H1 (cell line): ENCODE data around the gene IGFBP4. TPM values are rescaled to one million over a fixed set of nuclear protein-coding genes. Genes with fewer than 3 reads are reported as not detected.

Experiments
- CTCF ChIA-PET: fragments of 300-600 bp; sonication (Branson Sonifier 250); formaldehyde crosslinking; loops from one replicate; lab custom pipeline; 2021; ENCODE audit not compliant: partially characterized antibody; lab: Charles Lee
- POLR2A ChIA-PET: fragments of 300-600 bp; sonication (Branson Sonifier 250); formaldehyde crosslinking; loops from one replicate; lab custom pipeline; 2021; ENCODE audit warnings: inconsistent platforms; ENCODE audit not compliant: partially characterized antibody; lab: Charles Lee
- DNase-seq, 2 experiments: peaks; one replicate each; pipeline versions ENCODE4 v3.0.0 to v3.0.0-alpha.2; 2010 to 2022; ENCODE audit warnings: low spot score in 2 of 2, low read depth in 1 of 2, mixed read lengths in 1 of 2
- FAIRE-seq: peaks from 2 replicates; lab custom pipeline; 2011; peaks lifted over from hg19 to GRCh38; lab: Jason Lieb, UNC
- H2AFZ ChIP-seq: 2 replicates; pipeline ENCODE4 v1.8.1; 2012; ENCODE audit warnings: low read length, inconsistent platforms
- H2AK5ac ChIP-seq: 2 replicates; pipeline ENCODE4 v1.6.1; 2013; ENCODE audit warnings: low read depth, low read length
- H2BK120ac ChIP-seq: replicated peaks from 2 replicates; pipeline ENCODE3; 2013; ENCODE audit warnings: low read depth, low read length, inconsistent platforms
- H2BK12ac ChIP-seq: 2 replicates; pipeline ENCODE4 v1.6.1; 2013; ENCODE audit warnings: low read depth, low read length
- H2BK15ac ChIP-seq: 2 replicates; pipeline ENCODE4 v1.6.1; 2013; ENCODE audit warnings: low read length
- H2BK20ac ChIP-seq: 2 replicates; pipeline ENCODE4 v1.6.1; 2013; ENCODE audit warnings: low read length
- H2BK5ac ChIP-seq: 2 replicates; pipeline ENCODE4 v1.6.1; 2013; ENCODE audit warnings: low read depth, low read length
- H3K14ac ChIP-seq: 2 replicates; pipeline ENCODE4 v1.6.1; 2013; ENCODE audit warnings: inconsistent platforms; ENCODE audit not compliant: insufficient read length
- H3K18ac ChIP-seq: 2 replicates; pipeline ENCODE4 v1.6.1; 2013; ENCODE audit warnings: low read length; ENCODE audit errors: extremely low read depth
- H3K23ac ChIP-seq: 2 replicates; pipeline ENCODE4 v1.6.1; 2013; ENCODE audit warnings: inconsistent platforms; ENCODE audit not compliant: insufficient read length
- H3K23me2 ChIP-seq: 2 replicates; pipeline ENCODE4 v1.6.1; 2013; ENCODE audit warnings: low read depth, low read length
- H3K27ac ChIP-seq: 2 replicates; pipeline ENCODE4 v1.6.1; 2011; ENCODE audit warnings: low read depth, low read length, inconsistent platforms
- H3K27me3 ChIP-seq, 4 experiments: replicated peaks in 1 of 4; 1 replicate in 1 of 4; 2 replicates in 3 of 4; pipeline versions ENCODE4 v1.6.1 to v1.8.1; 2011 to 2013; ENCODE audit warnings: low read length in 3 of 4, mild to moderate bottlenecking in 3 of 4, inconsistent platforms in 2 of 4, mixed read lengths in 2 of 4, moderate library complexity in 1 of 4; ENCODE audit not compliant: control insufficient read depth in 3 of 4, insufficient read depth in 3 of 4; ENCODE audit errors: extremely low read depth in 1 of 4
- H3K36me3 ChIP-seq, 4 experiments: 2 replicates each; pipeline versions ENCODE4 v1.6.1 to v1.8.1; 2011 to 2013; ENCODE audit warnings: mild to moderate bottlenecking in 4 of 4, low read length in 3 of 4, moderate library complexity in 2 of 4, control low read depth in 1 of 4, inconsistent platforms in 1 of 4; ENCODE audit not compliant: insufficient read depth in 4 of 4, control insufficient read depth in 2 of 4
- H3K4ac ChIP-seq: replicated peaks from 2 replicates; pipeline ENCODE3; 2013; ENCODE audit warnings: low read length, low read depth, mixed read lengths, inconsistent platforms; ENCODE audit not compliant: insufficient read length
- H3K4me1 ChIP-seq, 4 experiments: replicated peaks in 1 of 4; 1 replicate in 1 of 4; 2 replicates in 3 of 4; pipeline versions ENCODE4 v1.6.1 to v1.8.1; 2011 to 2013; ENCODE audit warnings: low read length in 3 of 4, inconsistent platforms in 2 of 4, mixed read lengths in 1 of 4; ENCODE audit not compliant: insufficient read depth in 4 of 4, control insufficient read depth in 3 of 4
- H3K4me2 ChIP-seq, 2 experiments: 2 replicates each; pipeline versions ENCODE4 v1.6.1 to v1.8.1; 2011 to 2013; ENCODE audit warnings: low read depth in 2 of 2, low read length in 2 of 2, control low read depth in 1 of 2, inconsistent platforms in 1 of 2, mild to moderate bottlenecking in 1 of 2; ENCODE audit not compliant: insufficient read depth in 1 of 2
- H3K4me3 ChIP-seq, 4 experiments: fragments of 200-600, 300-600 bp in 1 of 4; sonication (generic), shearing (Covaris generic), sonication (Bioruptor Twin) in 1 of 4; 2 replicates each; pipeline versions ENCODE4 v1.5.1 to v1.8.1; 2011 to 2016; ENCODE audit warnings: low read length in 4 of 4, low read depth in 3 of 4, control low read depth in 2 of 4, inconsistent platforms in 2 of 4, mild to moderate bottlenecking in 2 of 4, mixed read lengths in 1 of 4, moderate library complexity in 1 of 4; ENCODE audit not compliant: insufficient read depth in 2 of 4; ENCODE audit errors: extremely low read depth in 1 of 4
- H3K56ac ChIP-seq: replicated peaks from 2 replicates; pipeline ENCODE3; 2013; ENCODE audit warnings: low read depth, mild to moderate bottlenecking, mixed read lengths, low read length, inconsistent platforms; ENCODE audit not compliant: insufficient read length
- H3K79me1 ChIP-seq: 2 replicates; pipeline ENCODE4 v1.6.1; 2013; ENCODE audit warnings: low read depth, low read length, control low read depth
- H3K79me2 ChIP-seq, 2 experiments: 2 replicates each; pipeline versions ENCODE4 v1.6.1 to v1.8.1; 2012 to 2013; ENCODE audit warnings: low read length in 2 of 2, mild to moderate bottlenecking in 2 of 2, inconsistent platforms in 1 of 2; ENCODE audit not compliant: insufficient read depth in 2 of 2, control insufficient read depth in 1 of 2
- H3K9ac ChIP-seq, 4 experiments: replicated peaks in 1 of 4; 1 replicate in 1 of 4; 2 replicates in 3 of 4; pipeline versions ENCODE4 v1.6.1 to v1.8.1; 2011 to 2013; ENCODE audit warnings: low read depth in 3 of 4, low read length in 3 of 4, control low read depth in 2 of 4, mild to moderate bottlenecking in 2 of 4, moderate library complexity in 2 of 4, inconsistent platforms in 1 of 4; ENCODE audit errors: extremely low read depth in 1 of 4
- H3K9me3 ChIP-seq, 2 experiments: 2 replicates each; pipeline versions ENCODE4 v1.6.1 to v1.8.1; 2012 to 2013; ENCODE audit warnings: mild to moderate bottlenecking in 2 of 2, moderate library complexity in 2 of 2, control low read depth in 1 of 2, inconsistent platforms in 1 of 2, low read depth in 1 of 2, low read length in 1 of 2, mixed read lengths in 1 of 2; ENCODE audit not compliant: insufficient read depth in 2 of 2
- H4K20me1 ChIP-seq, 2 experiments: replicated peaks in 1 of 2; 2 replicates each; pipeline versions ENCODE3 to v1.8.1; 2011 to 2013; ENCODE audit warnings: inconsistent platforms in 2 of 2, low read length in 2 of 2, mild to moderate bottlenecking in 1 of 2; ENCODE audit not compliant: insufficient read depth in 2 of 2, control insufficient read depth in 1 of 2
- H4K5ac ChIP-seq: 2 replicates; pipeline ENCODE4 v1.6.1; 2013; ENCODE audit warnings: low read length, low read depth, mixed read lengths, inconsistent platforms; ENCODE audit not compliant: insufficient read length
- H4K8ac ChIP-seq: 2 replicates; pipeline ENCODE4 v1.8.0; 2013; ENCODE audit warnings: mild to moderate bottlenecking, moderate library complexity, low read length, inconsistent platforms; ENCODE audit not compliant: insufficient read depth; ENCODE audit errors: extremely low read depth
- H4K91ac ChIP-seq: replicated peaks from 2 replicates; pipeline ENCODE3; 2013; ENCODE audit warnings: low read length, mixed read lengths, inconsistent platforms; ENCODE audit not compliant: insufficient read length
- ASH2L ChIP-seq: fragments of 200-600, 300-600 bp; sonication (generic); IDR thresholded peaks from one replicate; pipeline ENCODE4 v1.7.1; 2017; ENCODE audit warnings: low read length
- CEBPB ChIP-seq: IDR thresholded peaks from 2 replicates; pipeline ENCODE4 v1.6.1; 2012; ENCODE audit warnings: low read depth, low read length
- WGBS, 2 experiments: shearing (Covaris generic) in 1 of 2; methylation state at CpG; one replicate each; pipeline versions ENCODE4 v1.1.6 to v1.1.7; 2013 to 2015; ENCODE audit warnings: low lambda C conversion rate in 2 of 2, mixed read lengths in 2 of 2, inconsistent platforms in 1 of 2, low coverage in 1 of 2, missing lambda C conversion rate in 1 of 2; ENCODE audit not compliant: insufficient replicate concordance in 2 of 2, insufficient coverage in 1 of 2, insufficient read length in 1 of 2; ENCODE audit errors: extremely low coverage in 1 of 2, missing lambda C conversion rate in 1 of 2; 5-methylcytosine and 5-hydroxymethylcytosine counted together
- polyA plus RNA-seq, 7 experiments: library from polyadenylated mRNA; depleted of rRNA in 3 of 7; stranded (reverse) in 5 of 7; unstranded in 2 of 7; fragments of >200 nt in 5 of 7; fragments of 200-250 nt in 2 of 7; gene quantifications; 1 replicate in 5 of 7; 2 replicates in 1 of 7; 4 replicates in 1 of 7; pipeline versions ENCODE4 v1.2.1 to v1.2.3, GENCODE V29; 2011 to 2013; ENCODE audit warnings: missing spikeins in 2 of 7, mixed read lengths in 2 of 7
- total RNA-seq: library from RNA; stranded (reverse); fragmentation: NEBNext Ultra II Directional; extraction: Animal tissue kit (Norgen Biotek cat#: 25700); gene quantifications from 2 replicates; pipeline ENCODE4 v1.2.1, GENCODE V29; 2021

Gene IGFBP4
- total and polyA plus RNA-seq, 2 of the 8 experiments (the other 6 are each of a cell fraction or from before 2014, with no cell fraction given) = 85.5 to 105 TPM

DNA sequence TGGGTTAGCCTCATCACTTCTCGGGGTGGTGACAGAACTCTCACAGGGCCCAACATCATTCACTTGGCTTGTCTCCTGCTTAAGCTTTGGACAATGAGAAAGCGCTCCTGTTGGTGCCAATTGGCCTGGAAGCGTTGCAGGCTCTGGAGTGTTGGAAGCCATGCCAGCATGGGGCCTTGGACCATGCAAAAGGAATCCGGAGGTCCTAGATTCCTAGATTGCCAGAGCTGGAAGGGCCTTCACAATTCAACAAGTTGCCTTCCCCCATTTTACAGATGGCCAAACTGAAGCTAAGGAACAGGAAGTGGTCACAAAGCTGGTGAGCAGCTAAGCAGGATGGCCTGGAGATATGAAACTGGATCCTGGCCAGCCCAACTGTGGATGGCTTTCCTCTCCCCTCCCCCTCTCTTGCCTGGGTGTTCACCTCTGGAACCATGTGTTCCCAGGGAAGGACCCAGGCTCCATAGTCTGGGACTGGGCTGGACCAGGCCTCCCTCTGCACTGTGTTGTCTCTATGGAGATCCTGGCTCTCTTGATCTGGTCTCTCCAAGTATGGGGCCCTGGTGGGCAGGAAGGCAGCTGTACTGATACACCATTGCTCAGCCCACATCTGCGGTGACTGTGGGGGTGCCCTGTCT, 6.0 kb upstream of the IGFBP4 start:
- no peak overlapping the region for H2BK120ac ChIP-seq
- no peak overlapping the region for H2BK5ac ChIP-seq
- H3K23me2 ChIP-seq = no peaks in the 10 kb centered on the region
- 90% methylated on average over 5 of the region's 5 CpGs; no CpG with 5 or more reads in 1 of the 2 experiments for WGBS, 2 experiments
- H3K23ac ChIP-seq = no peak overlapping the region
- no peak overlapping the region for H4K5ac ChIP-seq
- H2BK12ac ChIP-seq = no peak overlapping the region
- H3K36me3 ChIP-seq = no peaks in the 10 kb centered on the region
- no peak overlapping the region for H3K9ac ChIP-seq
- H3K14ac ChIP-seq = no peak overlapping the region
- CTCF ChIA-PET = interaction anchor here (0.9 to 28.2 kb wide), 8 partner anchors 11 to 128 kb away, joined by 3 to 739 read pairs (median 18); partner anchors contain the start of gene CCR7
- no peak overlapping the region for H3K4me3 ChIP-seq
- H4K91ac ChIP-seq = no peak overlapping the region
- H3K9me3 ChIP-seq = no peaks in the 10 kb centered on the region
- no peak overlapping the region for H2BK15ac ChIP-seq
- DNase-seq (no peak), FAIRE-seq (no peak)
- no peaks in the 10 kb centered on the region for H3K79me1 ChIP-seq
- POLR2A ChIA-PET = interaction anchor here (0.6 to 1.3 kb wide), 2 partner anchors 20 to 149 kb away, joined by 3 to 5 read pairs; partner anchors contain the start of gene TOP2A
- H2BK20ac ChIP-seq = no peak overlapping the region
- H3K4me1 ChIP-seq = peaks cover 0 to 3% (median 2%) of the 10 kb centered on the region in 4 experiments; a peak in 4 of 7 replicates
- no peak overlapping the region for H3K4me2 ChIP-seq
- H4K8ac ChIP-seq = no peak overlapping the region
- no peaks in the 10 kb centered on the region for H3K27me3 ChIP-seq
- H2AFZ ChIP-seq = no peak overlapping the region
- no peak overlapping the region for H3K27ac ChIP-seq
- no peak overlapping the region for H3K18ac ChIP-seq
- no peaks in the 10 kb centered on the region for H3K79me2 ChIP-seq
- no peaks in the 10 kb centered on the region for H4K20me1 ChIP-seq
- H2AK5ac ChIP-seq = no peak overlapping the region
- H3K4ac ChIP-seq = no peak overlapping the region
- H3K56ac ChIP-seq = no peak overlapping the region
- TF ChIP-seq ASH2L (no peak), CEBPB (no peak)
